ENCODE data around the gene SLIT3. TPM values are rescaled to one million over a fixed set of nuclear protein-coding genes. Genes with fewer than 3 reads are reported as not detected.

Gene SLIT3
- total RNA-seq, 1 donor from 2014 or later = 0.22 TPM

- no peak overlapping the region for H3K4me3 ChIP-seq
- no peaks in the 10 kb centered on the region for H3F3A ChIP-seq (ENCODE audit: low read depth)
- no peak overlapping the region for H3K4me3 Mint-ChIP-seq
- H3K9ac ChIP-seq = no peak overlapping the region
- no peak overlapping the region for H2AFZ ChIP-seq (replicated peaks)
- H3K9me3 ChIP-seq (ENCODE audit: low read depth) = no peaks in the 10 kb centered on the region
- no peaks in the 10 kb centered on the region for H3K36me3 Mint-ChIP-seq
- no peak overlapping the region for H3K4me2 ChIP-seq
- no peaks in the 10 kb centered on the region for H3K36me3 ChIP-seq
- no peaks in the 10 kb centered on the region for H4K20me1 ChIP-seq (ENCODE audit: low read depth)
- H3K27ac Mint-ChIP-seq = no peak overlapping the region
- peaks cover 5% of the 10 kb centered on the region for H3K9me3 Mint-ChIP-seq
- TF ChIP-seq EZH2 (IDR thresholded peaks at IDR 0.05) (no peak), EZH2phosphoT487 (IDR thresholded peaks at IDR 0.05) (no peak)
- no peak for DNase-seq (ENCODE audit: low spot score)
- H3K4me1 Mint-ChIP-seq = peaks cover 3% of the 10 kb centered on the region
- H3K4me1 ChIP-seq = no peaks in the 10 kb centered on the region
- no peak overlapping the region for H3K27ac ChIP-seq
- no peaks in the 10 kb centered on the region for H3K27me3 ChIP-seq
- H3K27me3 Mint-ChIP-seq (ENCODE audit: insufficient read depth, low read depth) = no peaks in the 10 kb centered on the region
- no peaks in the 10 kb centered on the region for H3K79me2 ChIP-seq (ENCODE audit: low read depth)
These were observed 579.0 kb downstream of the SLIT3 start for GRCh38 chr5:168721966-168722365.

- no peaks in the 10 kb centered on the region for H3K4me1 ChIP-seq
- H4K20me1 ChIP-seq (ENCODE audit: low read depth) = no peaks in the 10 kb centered on the region
- no peak for TF ChIP-seq EZH2 (IDR thresholded peaks at IDR 0.05)
- TF ChIP-seq EZH2phosphoT487 (IDR thresholded peaks at IDR 0.05) = no peak
- TF ChIP-seq CTCF (IDR thresholded peaks at IDR 0.05) = no peak
- no peaks in the 10 kb centered on the region for H3K27me3 ChIP-seq
- H3K4me2 ChIP-seq = no peak overlapping the region
- Mint-ChIP-seq H3K4me3 (no peak overlapping the region), H3K4me1 (peaks cover 3% of the 10 kb centered on the region), H3K9me3 (peaks cover 5% of the 10 kb centered on the region), H3K36me3 (no peaks in the 10 kb centered on the region), H3K27ac (no peak overlapping the region), H3K27me3 (ENCODE audit: insufficient read depth, low read depth) (no peaks in the 10 kb centered on the region)
- no peak overlapping the region for H2AFZ ChIP-seq (replicated peaks)
- no peaks in the 10 kb centered on the region for H3K36me3 ChIP-seq
- DNase-seq (ENCODE audit: low spot score) = no peak
- H3F3A ChIP-seq (ENCODE audit: low read depth) = no peaks in the 10 kb centered on the region
- no peak overlapping the region for H3K27ac ChIP-seq
- H3K9ac ChIP-seq = no peak overlapping the region
- H3K4me3 ChIP-seq = no peak overlapping the region
- H3K9me3 ChIP-seq (ENCODE audit: low read depth) = no peaks in the 10 kb centered on the region
- no peaks in the 10 kb centered on the region for H3K79me2 ChIP-seq (ENCODE audit: low read depth)
These were observed 579.8 kb downstream of the SLIT3 start for GRCh38 chr5:168721002-168721753.

- Histone ChIP-seq H3K27ac (no peak overlapping the region), H3K36me3 (no peaks in the 10 kb centered on the region), H3K79me2 (ENCODE audit: low read depth) (no peaks in the 10 kb centered on the region), H3K27me3 (no peaks in the 10 kb centered on the region), H4K20me1 (ENCODE audit: low read depth) (no peaks in the 10 kb centered on the region), H3K9me3 (ENCODE audit: low read depth) (no peaks in the 10 kb centered on the region), H3F3A (ENCODE audit: low read depth) (no peaks in the 10 kb centered on the region), H3K4me3 (no peak overlapping the region), H3K4me2 (no peak overlapping the region), H2AFZ (replicated peaks) (no peak overlapping the region), H3K9ac (no peak overlapping the region), H3K4me1 (no peaks in the 10 kb centered on the region)
- Mint-ChIP-seq H3K36me3 (no peaks in the 10 kb centered on the region), H3K9me3 (peaks cover 2% of the 10 kb centered on the region), H3K27me3 (ENCODE audit: insufficient read depth, low read depth) (no peaks in the 10 kb centered on the region), H3K4me1 (peaks cover 3% of the 10 kb centered on the region), H3K4me3 (no peak overlapping the region), H3K27ac (no peak overlapping the region)
- TF ChIP-seq EZH2phosphoT487 (IDR thresholded peaks at IDR 0.05) (no peak), EZH2 (IDR thresholded peaks at IDR 0.05) (no peak), CTCF (IDR thresholded peaks at IDR 0.05) (no peak)
- no peak for DNase-seq (ENCODE audit: low spot score)
These were observed 580.4 kb downstream of the SLIT3 start for GRCh38 chr5:168720575-168720974.

GRCh38 chr5:168714046-168714445 lies 586.9 kb downstream of the SLIT3 start:
- Mint-ChIP-seq H3K27ac (no peak overlapping the region), H3K9me3 (no peaks in the 10 kb centered on the region), H3K4me1 (peaks cover 6% of the 10 kb centered on the region), H3K36me3 (no peaks in the 10 kb centered on the region), H3K27me3 (ENCODE audit: insufficient read depth, low read depth) (no peaks in the 10 kb centered on the region), H3K4me3 (no peak overlapping the region)
- TF ChIP-seq EZH2 (IDR thresholded peaks at IDR 0.05) = no peak
- no peak for TF ChIP-seq CTCF (IDR thresholded peaks at IDR 0.05)
- TF ChIP-seq EZH2phosphoT487 (IDR thresholded peaks at IDR 0.05) = no peak
- no peaks in the 10 kb centered on the region for H3K79me2 ChIP-seq (ENCODE audit: low read depth)
- H3K27me3 ChIP-seq = no peaks in the 10 kb centered on the region
- no peaks in the 10 kb centered on the region for H3F3A ChIP-seq (ENCODE audit: low read depth)
- H4K20me1 ChIP-seq (ENCODE audit: low read depth) = no peaks in the 10 kb centered on the region
- no peaks in the 10 kb centered on the region for H3K4me1 ChIP-seq
- no peaks in the 10 kb centered on the region for H3K9me3 ChIP-seq (ENCODE audit: low read depth)
- H3K36me3 ChIP-seq = no peaks in the 10 kb centered on the region
- no peak for DNase-seq (ENCODE audit: low spot score)
- H2AFZ ChIP-seq (replicated peaks) = no peak overlapping the region
- H3K27ac ChIP-seq = no peak overlapping the region
- no peak overlapping the region for H3K9ac ChIP-seq
- no peak overlapping the region for H3K4me2 ChIP-seq
- H3K4me3 ChIP-seq = no peak overlapping the region
